ENCODE results near the gene UBASH3A. TPM values are rescaled to one million over a fixed set of nuclear protein-coding genes. Genes with fewer than 3 reads are reported as not detected.

UBASH3A gene
- total and polyA plus RNA-seq, 7 donors = 0.06 to 0.21 TPM; not detected in 5

GRCh38 chr21:42495765-42496119 is 92.0 kb downstream of the UBASH3A start:
- Histone ChIP-seq H3K4me1 (peaks cover 5% of the 10 kb centered on the region), H3K27ac (no peak overlapping the region), H3K36me3 (ENCODE audit: insufficient read depth in 1 of 2, low read depth in 1 of 2) (no peaks in the 10 kb centered on the region), H3K27me3 (ENCODE audit: insufficient read depth in 3 of 3, low read length in 2 of 3) (no peaks in the 10 kb centered on the region), H3K4me3 (peak overlapping the region; percentile 83), H3K9me3 (no peaks in the 10 kb centered on the region)
- ATAC-seq = peak in 1 of 4 donors; percentile 4
- 1 to 2% (median 2%) methylated on average over 18 of the region's 18 CpGs for WGBS, 3 donors
- no peak for DNase-seq
- no peak for TF ChIP-seq CTCF (IDR thresholded peaks at IDR 0.05)
- intact Hi-C loops (cut with DNase I) = no loop called here

GRCh38 chr21:42496120-42496838 is 92.6 kb downstream of the UBASH3A start, which contains the start of gene RSPH1:
Gene RSPH1, minus strand, starts transcription at chr21:42496224. Its CDS starts 38 bp downstream, at chr21:42496186.
- no peak for TF ChIP-seq CTCF (IDR thresholded peaks at IDR 0.05)
- H3K9me3 ChIP-seq = no peaks in the 10 kb centered on the region
- peak within 1 kb of the TSS; percentile 83 for H3K4me3 ChIP-seq
- H3K27ac ChIP-seq = peak within 1 kb of the TSS; percentile 80
- H3K36me3 ChIP-seq (ENCODE audit: insufficient read depth in 1 of 2, low read depth in 1 of 2) = no peaks in the 10 kb centered on the region
- DNase-seq = peak; percentile 100
- ATAC-seq = peak; percentile 99 to 100 (median 100)
- intact Hi-C loops (cut with DNase I) = no loop called here
- WGBS, 3 donors = 1% methylated on average over 57 to 58 of the region's 58 CpGs
- H3K27me3 ChIP-seq (ENCODE audit: insufficient read depth in 3 of 3, low read length in 2 of 3) = no peaks in the 10 kb centered on the region
- H3K4me1 ChIP-seq = peaks cover 5% of the 10 kb centered on the region

GRCh38 chr21:42496839-42497202 is 93.1 kb downstream of the UBASH3A start:
- Histone ChIP-seq H3K4me3 (peak overlapping the region; percentile 83), H3K27me3 (ENCODE audit: insufficient read depth in 3 of 3, low read length in 2 of 3) (no peaks in the 10 kb centered on the region), H3K9me3 (no peaks in the 10 kb centered on the region), H3K36me3 (ENCODE audit: insufficient read depth in 1 of 2, low read depth in 1 of 2) (no peaks in the 10 kb centered on the region), H3K27ac (peak overlapping the region; percentile 80), H3K4me1 (peaks cover 5% of the 10 kb centered on the region)
- no peak for TF ChIP-seq CTCF (IDR thresholded peaks at IDR 0.05)
- ATAC-seq (peak in 2 of 4 donors; percentile 17 to 28), DNase-seq (peak in 1 of 2 donors; percentile 53)
- intact Hi-C loops (cut with DNase I) = no loop called here
- 22 to 31% (median 25%) methylated on average over 14 to 19 of the region's 19 CpGs for WGBS, 3 donors

Other genes with a start within 250 kb of the UBASH3A start
- 10 to 100 TPM in 2 of 4 donors, 1 to 10 TPM in 2; 4.4 to 35.8 (median 16.6) TPM for gene ABCG1, start 184.8 kb upstream of the UBASH3A start, total RNA-seq
- 1 to 10 TPM; 2.9 to 3.5 (median 3.5) TPM for gene ABCG1, start 184.8 kb upstream of the UBASH3A start, polyA plus RNA-seq
- 1 to 10 TPM; 1.1 to 3.0 (median 2.3) TPM for gene TFF3, start 88.5 kb upstream of the UBASH3A start, total RNA-seq
- gene TFF3, start 88.5 kb upstream of the UBASH3A start, polyA plus RNA-seq = 1 to 10 TPM in 2 of 3 donors, under 1 TPM in 1; 0.92 to 3.3 (median 2.1) TPM
- gene TFF2, start 52.9 kb upstream of the UBASH3A start, total RNA-seq = not detected
- gene TFF2, start 52.9 kb upstream of the UBASH3A start, polyA plus RNA-seq = not detected
- not detected for gene TFF1, start 37.4 kb upstream of the UBASH3A start, total RNA-seq
- gene TFF1, start 37.4 kb upstream of the UBASH3A start, polyA plus RNA-seq = under 1 TPM in 1 of 3 donors, not detected in 2; 0.16 TPM
- gene TMPRSS3, start 7.8 kb upstream of the UBASH3A start, total RNA-seq = under 1 TPM in 1 of 4 donors, not detected in 3; 0.25 TPM
- not detected for gene TMPRSS3, start 7.8 kb upstream of the UBASH3A start, polyA plus RNA-seq
- gene RSPH1, start 92.3 kb downstream of the UBASH3A start, total RNA-seq = under 1 TPM in 1 of 4 donors, not detected in 3; 0.29 TPM
- under 1 TPM in 1 of 3 donors, not detected in 2; 0.08 TPM for gene RSPH1, start 92.3 kb downstream of the UBASH3A start, polyA plus RNA-seq
- 10 to 100 TPM in 2 of 4 donors, 1 to 10 TPM in 2; 8.0 to 18.9 (median 9.4) TPM for gene SLC37A1, start 110.0 kb downstream of the UBASH3A start, total RNA-seq
- gene SLC37A1, start 110.0 kb downstream of the UBASH3A start, polyA plus RNA-seq = 1 to 10 TPM; 1.6 to 6.5 (median 3.8) TPM
- 1 to 10 TPM; 1.4 to 4.3 (median 1.8) TPM for gene PDE9A, start 249.7 kb downstream of the UBASH3A start, total RNA-seq
- 1 to 10 TPM; 1.2 to 1.8 (median 1.8) TPM for gene PDE9A, start 249.7 kb downstream of the UBASH3A start, polyA plus RNA-seq